Naive thymus-derived CD8-positive, alpha-beta T cell (primary cell): ENCODE data around the gene LST1. TPM values are rescaled to one million over a fixed set of nuclear protein-coding genes. Genes with fewer than 3 reads are reported as not detected.

ENCODE experiments used
- ATAC-seq, 2 donors: fragments of 150-1000 bp; cut with Tn5 transposase in 1 of 2; sonication (Bioruptor Pico), chemical (Tn5 transposase) in 1 of 2; 1 replicate in 1 of 2; 2 replicates in 1 of 2; pipeline ENCODE4 v1.10.0; 2021; ENCODE audit warnings: mild to moderate bottlenecking in 2 of 2, moderate library complexity in 2 of 2
- POLR2A ChIA-PET: fragments of 350-600 bp; sonication (Branson Sonifier 250); formaldehyde crosslinking; loops from one replicate; lab custom pipeline; 2021; ENCODE audit warnings: antibody characterized with exemption; lab: Charles Lee
- DNase-seq, 10 donors: peaks; one replicate each; pipeline versions ENCODE4 v3.0.0 to v3.0.0-alpha.2; 2020 to 2022
- H3K27ac Mint-ChIP-seq, 10 donors: one replicate each; pipeline ENCODE4 v1.8.0; 2020 to 2022; ENCODE audit warnings: mild to moderate bottlenecking in 10 of 10, mixed read lengths in 10 of 10, moderate library complexity in 4 of 10, inconsistent platforms in 1 of 10
- H3K27me3 Mint-ChIP-seq, 5 donors: one replicate each; pipeline ENCODE4 v1.8.0; 2021 to 2022; ENCODE audit warnings: mixed read lengths in 5 of 5
- H3K36me3 Mint-ChIP-seq, 3 donors: one replicate each; pipeline ENCODE4 v1.8.0; 2020 to 2022; ENCODE audit warnings: mixed read lengths in 3 of 3, mild to moderate bottlenecking in 2 of 3, inconsistent platforms in 1 of 3
- H3K4me1 Mint-ChIP-seq, 4 donors: one replicate each; pipeline ENCODE4 v1.8.0; 2021 to 2022; ENCODE audit warnings: mixed read lengths in 4 of 4
- H3K4me3 Mint-ChIP-seq, 10 donors: one replicate each; pipeline ENCODE4 v1.8.0; 2020 to 2022; ENCODE audit warnings: mild to moderate bottlenecking in 10 of 10, mixed read lengths in 10 of 10, moderate library complexity in 6 of 10, inconsistent platforms in 1 of 10
- H3K9me3 Mint-ChIP-seq, 9 donors: one replicate each; pipeline ENCODE4 v1.8.0; 2020 to 2022; ENCODE audit warnings: mixed read lengths in 9 of 9, mild to moderate bottlenecking in 3 of 9, inconsistent platforms in 1 of 9, moderate library complexity in 1 of 9
- polyA plus RNA-seq, 3 donors: library from polyadenylated mRNA; unstranded; fragments of 300-500 nt; fragmentation: Illumina TruSeq; gene quantifications; one replicate each; pipeline ENCODE4 v1.2.3, GENCODE V29; 2021
- total RNA-seq, 8 experiments: library from RNA in 2 of 8; stranded (reverse) in 2 of 8; gene quantifications; one replicate each; pipeline ENCODE4 v1.2.3 and lab custom pipeline; 2021 to 2026

LST1 gene
- total and polyA plus RNA-seq, 5 experiments from 2014 or later = 13.4 to 19.1 (median 15.0) TPM

GRCh38 chr6:31567531-31568370 is 18.3 kb upstream of the LST1 start:
- Mint-ChIP-seq H3K4me1 (peaks cover 41 to 82% (median 70%) of the 10 kb centered on the region in 4 donors), H3K27me3 (no peaks in the 10 kb centered on the region), H3K4me3 (peak overlapping the region; percentile 25 to 71 (median 66)), H3K9me3 (no peaks in the 10 kb centered on the region), H3K36me3 (peaks cover 0 to 38% (median 11%) of the 10 kb centered on the region in 3 donors), H3K27ac (peak overlapping the region; percentile 88 to 98 (median 93))
- POLR2A ChIA-PET = interaction anchor here (0.6 to 38.0 kb wide), 4 partner anchors 4 to 1238 kb away, joined by 3 to 1584 read pairs (median 794); partner anchors contain the start of genes LST1, LTA, LTB and NCR3
- DNase-seq (peak in 2 of 10 donors; percentile 30 to 57), ATAC-seq (no peak)

DNA sequence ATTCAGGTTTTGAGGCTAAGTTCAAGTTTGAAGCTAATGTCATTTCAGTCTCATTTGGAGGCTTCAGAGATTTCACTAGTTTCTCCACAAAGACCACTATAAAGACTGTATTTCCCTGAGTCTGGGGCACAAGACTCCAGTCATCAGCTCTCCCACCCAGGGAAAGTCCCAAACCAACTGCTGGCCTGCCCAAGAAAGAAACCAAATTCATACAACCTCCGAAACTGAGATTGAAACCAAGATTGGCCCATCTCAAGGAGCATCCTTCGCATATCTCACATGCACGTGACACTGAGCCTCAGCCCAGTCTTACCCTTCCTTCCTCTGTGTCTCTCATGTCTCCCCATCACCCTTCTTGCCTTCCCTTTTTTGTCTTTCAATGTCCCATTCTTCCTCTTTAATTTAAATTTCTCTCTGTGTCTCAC is 17.5 kb upstream of the LST1 start:
- POLR2A ChIA-PET = interaction anchor here (0.6 to 38.0 kb wide), 9 partner anchors 3 to 1239 kb away, joined by 3 to 1584 read pairs (median 4); partner anchors contain the start of genes ATP6V1G2, DDX39B, LST1 and LTA
- DNase-seq (peak in 8 of 10 donors; percentile 62 to 73 (median 66)), ATAC-seq (peak; percentile 54 to 69)
- peaks cover 44 to 83% (median 77%) of the 10 kb centered on the region in 4 donors for H3K4me1 Mint-ChIP-seq
- H3K9me3 Mint-ChIP-seq = no peaks in the 10 kb centered on the region
- H3K27ac Mint-ChIP-seq = peak overlapping the region; percentile 88 to 98 (median 93)
- peaks cover 0 to 32% (median 11%) of the 10 kb centered on the region in 3 donors for H3K36me3 Mint-ChIP-seq
- peak overlapping the region; percentile 16 to 71 (median 62) for H3K4me3 Mint-ChIP-seq
- H3K27me3 Mint-ChIP-seq = no peaks in the 10 kb centered on the region

GRCh38 chr6:31569861-31570536 is 16.1 kb upstream of the LST1 start:
- Mint-ChIP-seq H3K36me3 (peaks cover 0 to 19% (median 8%) of the 10 kb centered on the region in 3 donors), H3K27ac (peak overlapping the region; percentile 70 to 98 (median 82)), H3K27me3 (no peaks in the 10 kb centered on the region), H3K9me3 (no peaks in the 10 kb centered on the region), H3K4me1 (peaks cover 46 to 88% (median 81%) of the 10 kb centered on the region in 4 donors), H3K4me3 (peak overlapping the region in 7 of 10 donors; percentile 7 to 47 (median 39))
- POLR2A ChIA-PET = interaction anchor here (0.5 to 38.0 kb wide), 8 partner anchors 2 to 49 kb away, joined by 3 to 1584 read pairs (median 6); partner anchors contain the start of genes DDX39B, LST1, LTA and LTB
- DNase-seq = peak in 1 of 10 donors; percentile 28
- ATAC-seq = no peak

DNA sequence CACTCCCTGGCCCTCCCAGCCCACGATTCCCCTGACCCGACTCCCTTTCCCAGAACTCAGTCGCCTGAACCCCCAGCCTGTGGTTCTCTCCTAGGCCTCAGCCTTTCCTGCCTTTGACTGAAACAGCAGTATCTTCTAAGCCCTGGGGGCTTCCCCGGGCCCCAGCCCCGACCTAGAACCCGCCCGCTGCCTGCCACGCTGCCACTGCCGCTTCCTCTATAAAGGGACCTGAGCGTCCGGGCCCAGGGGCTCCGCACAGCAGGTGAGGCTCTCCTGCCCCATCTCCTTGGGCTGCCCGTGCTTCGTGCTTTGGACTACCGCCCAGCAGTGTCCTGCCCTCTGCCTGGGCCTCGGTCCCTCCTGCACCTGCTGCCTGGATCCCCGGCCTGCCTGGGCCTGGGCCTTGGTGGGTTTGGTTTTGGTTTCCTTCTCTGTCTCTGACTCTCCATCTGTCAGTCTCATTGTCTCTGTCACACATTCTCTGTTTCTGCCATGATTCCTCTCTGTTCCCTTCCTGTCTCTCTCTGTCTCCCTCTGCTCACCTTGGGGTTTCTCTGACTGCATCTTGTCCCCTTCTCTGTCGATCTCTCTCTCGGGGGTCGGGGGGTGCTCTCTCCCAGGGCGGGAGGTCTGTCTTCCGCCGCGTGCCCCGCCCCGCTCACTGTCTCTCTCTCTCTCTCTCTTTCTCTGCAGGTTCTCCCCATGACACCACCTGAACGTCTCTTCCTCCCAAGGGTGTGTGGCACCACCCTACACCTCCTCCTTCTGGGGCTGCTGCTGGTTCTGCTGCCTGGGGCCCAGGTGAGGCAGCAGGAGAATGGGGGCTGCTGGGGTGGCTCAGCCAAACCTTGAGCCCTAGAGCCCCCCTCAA is 13.8 kb upstream of the LST1 start, which contains the start of gene LTA:
Gene LTA, plus strand, starts transcription at position 249 of the 871 bp plus-strand sequence. Its CDS starts 454 bp downstream, at position 703.
- peaks cover 0 to 8% (median 2%) of the 10 kb centered on the region in 3 donors for H3K36me3 Mint-ChIP-seq
- POLR2A ChIA-PET = interaction anchor here (0.7 to 38.0 kb wide), 5 partner anchors 0 to 31 kb away, joined by 3 to 1584 read pairs (median 68); partner anchors contain the start of genes ATP6V1G2, DDX39B, LST1 and LTA
- peak within 1 kb of the TSS; percentile 89 to 100 (median 99) for H3K4me3 Mint-ChIP-seq
- ATAC-seq (peak; percentile 76 to 79), DNase-seq (peak; percentile 67 to 88 (median 74))
- peaks cover 55 to 98% (median 92%) of the 10 kb centered on the region in 4 donors for H3K4me1 Mint-ChIP-seq
- no peaks in the 10 kb centered on the region for H3K27me3 Mint-ChIP-seq
- H3K27ac Mint-ChIP-seq = peak within 1 kb of the TSS; percentile 97 to 100 (median 99)
- H3K9me3 Mint-ChIP-seq = no peaks in the 10 kb centered on the region

DNA sequence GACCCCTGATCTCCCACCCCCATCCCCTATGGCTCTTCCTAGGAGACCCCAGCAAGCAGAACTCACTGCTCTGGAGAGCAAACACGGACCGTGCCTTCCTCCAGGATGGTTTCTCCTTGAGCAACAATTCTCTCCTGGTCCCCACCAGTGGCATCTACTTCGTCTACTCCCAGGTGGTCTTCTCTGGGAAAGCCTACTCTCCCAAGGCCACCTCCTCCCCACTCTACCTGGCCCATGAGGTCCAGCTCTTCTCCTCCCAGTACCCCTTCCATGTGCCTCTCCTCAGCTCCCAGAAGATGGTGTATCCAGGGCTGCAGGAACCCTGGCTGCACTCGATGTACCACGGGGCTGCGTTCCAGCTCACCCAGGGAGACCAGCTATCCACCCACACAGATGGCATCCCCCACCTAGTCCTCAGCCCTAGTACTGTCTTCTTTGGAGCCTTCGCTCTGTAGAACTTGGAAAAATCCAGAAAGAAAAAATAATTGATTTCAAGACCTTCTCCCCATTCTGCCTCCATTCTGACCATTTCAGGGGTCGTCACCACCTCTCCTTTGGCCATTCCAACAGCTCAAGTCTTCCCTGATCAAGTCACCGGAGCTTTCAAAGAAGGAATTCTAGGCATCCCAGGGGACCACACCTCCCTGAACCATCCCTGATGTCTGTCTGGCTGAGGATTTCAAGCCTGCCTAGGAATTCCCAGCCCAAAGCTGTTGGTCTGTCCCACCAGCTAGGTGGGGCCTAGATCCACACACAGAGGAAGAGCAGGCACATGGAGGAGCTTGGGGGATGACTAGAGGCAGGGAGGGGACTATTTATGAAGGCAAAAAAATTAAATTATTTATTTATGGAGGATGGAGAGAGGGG is 12.6 kb upstream of the LST1 start:
- Mint-ChIP-seq H3K27me3 (no peaks in the 10 kb centered on the region), H3K36me3 (peaks cover 0 to 5% (median 0%) of the 10 kb centered on the region in 3 donors), H3K4me3 (peak overlapping the region; percentile 89 to 100 (median 99)), H3K9me3 (no peaks in the 10 kb centered on the region), H3K27ac (peak overlapping the region; percentile 97 to 100 (median 99)), H3K4me1 (peaks cover 43 to 96% (median 86%) of the 10 kb centered on the region in 4 donors)
- no peak for ATAC-seq
- DNase-seq = peak in 1 of 10 donors; percentile 15
- POLR2A ChIA-PET = interaction anchor here (3.0 to 38.0 kb wide), 4 partner anchors 2 to 32 kb away, joined by 23 to 1584 read pairs (median 826); partner anchors contain the start of genes ATP6V1G2, DDX39B, LST1 and LTA

- H3K27ac Mint-ChIP-seq = peak overlapping the region in 9 of 10 donors; percentile 97 to 100 (median 99)
- peak overlapping the region; percentile 5 to 100 (median 60) for H3K4me3 Mint-ChIP-seq
- peak in 1 of 10 donors; percentile 45 for DNase-seq
- H3K9me3 Mint-ChIP-seq = no peaks in the 10 kb centered on the region
- peaks cover 0 to 3% (median 0%) of the 10 kb centered on the region in 3 donors for H3K36me3 Mint-ChIP-seq
- POLR2A ChIA-PET = interaction anchor here (0.9 to 38.0 kb wide), 5 partner anchors 2 to 86 kb away, joined by 3 to 1584 read pairs (median 68); partner anchors contain the start of genes ATP6V1G2, C6orf47, DDX39B and LST1
- peaks cover 41 to 96% (median 86%) of the 10 kb centered on the region in 4 donors for H3K4me1 Mint-ChIP-seq
- H3K27me3 Mint-ChIP-seq = no peaks in the 10 kb centered on the region
- ATAC-seq = no peak
These were observed 11.7 kb upstream of the LST1 start for GRCh38 chr6:31574106-31575061.

DNA sequence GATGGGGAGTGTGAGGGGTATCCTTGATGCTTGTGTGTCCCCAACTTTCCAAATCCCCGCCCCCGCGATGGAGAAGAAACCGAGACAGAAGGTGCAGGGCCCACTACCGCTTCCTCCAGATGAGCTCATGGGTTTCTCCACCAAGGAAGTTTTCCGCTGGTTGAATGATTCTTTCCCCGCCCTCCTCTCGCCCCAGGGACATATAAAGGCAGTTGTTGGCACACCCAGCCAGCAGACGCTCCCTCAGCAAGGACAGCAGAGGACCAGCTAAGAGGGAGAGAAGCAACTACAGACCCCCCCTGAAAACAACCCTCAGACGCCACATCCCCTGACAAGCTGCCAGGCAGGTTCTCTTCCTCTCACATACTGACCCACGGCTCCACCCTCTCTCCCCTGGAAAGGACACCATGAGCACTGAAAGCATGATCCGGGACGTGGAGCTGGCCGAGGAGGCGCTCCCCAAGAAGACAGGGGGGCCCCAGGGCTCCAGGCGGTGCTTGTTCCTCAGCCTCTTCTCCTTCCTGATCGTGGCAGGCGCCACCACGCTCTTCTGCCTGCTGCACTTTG is 10.7 kb upstream of the LST1 start, which contains the start of gene TNF:
Gene TNF, plus strand, starts transcription at position 231 of the 567 bp plus-strand sequence. Its CDS starts 177 bp downstream, at position 408.
- no peaks in the 10 kb centered on the region for H3K9me3 Mint-ChIP-seq
- no peaks in the 10 kb centered on the region for H3K27me3 Mint-ChIP-seq
- peaks cover 45 to 96% (median 89%) of the 10 kb centered on the region in 4 donors for H3K4me1 Mint-ChIP-seq
- POLR2A ChIA-PET = interaction anchor here (0.9 to 38.0 kb wide), 6 partner anchors 4 to 85 kb away, joined by 3 to 1584 read pairs (median 46); partner anchors contain the start of genes ATP6V1G2, C6orf47, DDX39B and LST1
- ATAC-seq = no peak
- H3K36me3 Mint-ChIP-seq = peaks cover 0 to 4% (median under 1%) of the 10 kb centered on the region in 3 donors
- peak within 1 kb of the TSS; percentile 60 to 95 (median 84) for H3K4me3 Mint-ChIP-seq
- peak in 2 of 10 donors; percentile 26 to 58 for DNase-seq
- H3K27ac Mint-ChIP-seq = peak within 1 kb of the TSS; percentile 86 to 100 (median 99)

DNA sequence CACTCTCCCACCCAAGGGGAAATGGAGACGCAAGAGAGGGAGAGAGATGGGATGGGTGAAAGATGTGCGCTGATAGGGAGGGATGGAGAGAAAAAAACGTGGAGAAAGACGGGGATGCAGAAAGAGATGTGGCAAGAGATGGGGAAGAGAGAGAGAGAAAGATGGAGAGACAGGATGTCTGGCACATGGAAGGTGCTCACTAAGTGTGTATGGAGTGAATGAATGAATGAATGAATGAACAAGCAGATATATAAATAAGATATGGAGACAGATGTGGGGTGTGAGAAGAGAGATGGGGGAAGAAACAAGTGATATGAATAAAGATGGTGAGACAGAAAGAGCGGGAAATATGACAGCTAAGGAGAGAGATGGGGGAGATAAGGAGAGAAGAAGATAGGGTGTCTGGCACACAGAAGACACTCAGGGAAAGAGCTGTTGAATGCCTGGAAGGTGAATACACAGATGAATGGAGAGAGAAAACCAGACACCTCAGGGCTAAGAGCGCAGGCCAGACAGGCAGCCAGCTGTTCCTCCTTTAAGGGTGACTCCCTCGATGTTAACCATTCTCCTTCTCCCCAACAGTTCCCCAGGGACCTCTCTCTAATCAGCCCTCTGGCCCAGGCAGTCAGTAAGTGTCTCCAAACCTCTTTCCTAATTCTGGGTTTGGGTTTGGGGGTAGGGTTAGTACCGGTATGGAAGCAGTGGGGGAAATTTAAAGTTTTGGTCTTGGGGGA is 10.0 kb upstream of the LST1 start:
- ATAC-seq (no peak), DNase-seq (peak in 1 of 10 donors; percentile 41)
- Mint-ChIP-seq H3K27me3 (no peaks in the 10 kb centered on the region), H3K36me3 (peaks cover 3 to 11% (median 4%) of the 10 kb centered on the region in 3 donors), H3K9me3 (no peaks in the 10 kb centered on the region), H3K27ac (peak overlapping the region; percentile 81 to 100 (median 98)), H3K4me1 (peaks cover 49 to 94% (median 88%) of the 10 kb centered on the region in 4 donors), H3K4me3 (peak overlapping the region; percentile 52 to 91 (median 83))
- POLR2A ChIA-PET = interaction anchor here (1.1 to 38.0 kb wide), 5 partner anchors 4 to 139 kb away, joined by 3 to 1584 read pairs (median 68); partner anchors contain the start of genes ATP6V1G2, DDX39B, LST1 and LTA
